ENCODE data around the gene ERO1B. TPM values are rescaled to one million over a fixed set of nuclear protein-coding genes. Genes with fewer than 3 reads are reported as not detected.

Gene ERO1B
- total RNA-seq, 4 donors from 2014 or later: 7.7 to 14.8 (median 10.9) TPM

- TF ChIP-seq CTCF (IDR thresholded peaks at IDR 0.05): no peak
- ATAC-seq (ENCODE audit: low FRiP score): no peak
- DNase-seq (ENCODE audit: low spot score): no peak
Measured at GRCh38 chr1:236275061-236275460, 6.7 kb downstream of the ERO1B start.

- TF ChIP-seq CTCF (IDR thresholded peaks at IDR 0.05): no peak
- ATAC-seq (ENCODE audit: low FRiP score) (no peak), DNase-seq (ENCODE audit: low spot score) (no peak)
Measured at GRCh38 chr1:236273358-236273757, 8.4 kb downstream of the ERO1B start.

GRCh38 chr1:236269439-236269838 is 12.3 kb downstream of the ERO1B start:
- ATAC-seq (ENCODE audit: low FRiP score) (no peak), DNase-seq (ENCODE audit: low spot score) (no peak)
- no peak for TF ChIP-seq CTCF (IDR thresholded peaks at IDR 0.05)

GRCh38 chr1:236261898-236262297 is 19.9 kb downstream of the ERO1B start:
- no peak for TF ChIP-seq CTCF (IDR thresholded peaks at IDR 0.05)
- DNase-seq (ENCODE audit: low spot score) (no peak), ATAC-seq (ENCODE audit: low FRiP score) (no peak)

GRCh38 chr1:236261033-236261432 is 20.7 kb downstream of the ERO1B start:
- DNase-seq (ENCODE audit: low spot score) (no peak), ATAC-seq (ENCODE audit: low FRiP score) (no peak)
- no peak for TF ChIP-seq CTCF (IDR thresholded peaks at IDR 0.05)

- ATAC-seq (ENCODE audit: low FRiP score) (no peak), DNase-seq (ENCODE audit: low spot score) (no peak)
- no peak for TF ChIP-seq CTCF (IDR thresholded peaks at IDR 0.05)
Measured at GRCh38 chr1:236259043-236259442, 22.7 kb downstream of the ERO1B start.

- ATAC-seq (ENCODE audit: low FRiP score): no peak
- no peak for DNase-seq (ENCODE audit: low spot score)
- TF ChIP-seq CTCF (IDR thresholded peaks at IDR 0.05): no peak
Measured at GRCh38 chr1:236258114-236258622, 23.6 kb downstream of the ERO1B start.

All from omental fat pad (tissue), 4 donors.